Transverse colon (tissue), 4 donors: ENCODE data around the gene GTF3C5. TPM values are rescaled to one million over a fixed set of nuclear protein-coding genes. Genes with fewer than 3 reads are reported as not detected.

ENCODE experiments used
- DNase-seq: peaks from one replicate; pipeline ENCODE4 v3.0.0-alpha.2; 2019
- H3K27ac ChIP-seq, 4 donors: fragments of 200-600 bp; sonication (generic); 2 replicates each; pipeline ENCODE4 v1.5.1; 2016 to 2018; ENCODE audit warnings: inconsistent platforms in 4 of 4
- H3K27me3 ChIP-seq: fragments of 200-600 bp; sonication (generic); 2 replicates; pipeline ENCODE4 v1.5.1; 2017; ENCODE audit warnings: inconsistent platforms
- H3K36me3 ChIP-seq, 4 donors: fragments of 200-600 bp; sonication (generic); 2 replicates each; pipeline ENCODE4 v1.5.1; 2017 to 2019; ENCODE audit warnings: inconsistent platforms in 4 of 4
- H3K4me1 ChIP-seq, 4 donors: fragments of 200-600 bp; sonication (generic); 2 replicates each; pipeline ENCODE4 v1.5.1; 2017 to 2020; ENCODE audit warnings: inconsistent platforms in 4 of 4
- H3K4me3 ChIP-seq, 4 donors: fragments of 200-600 bp; sonication (generic); 1 replicate in 1 of 4; 2 replicates in 3 of 4; pipeline versions ENCODE4 v1.5.1 to v1.6.1; 2017 to 2019; ENCODE audit warnings: inconsistent platforms in 4 of 4
- H3K9me3 ChIP-seq, 2 donors: fragments of 200-600 bp; sonication (generic); 2 replicates each; pipeline ENCODE4 v1.5.1; 2017 to 2019; ENCODE audit warnings: inconsistent platforms in 2 of 2
- EP300 ChIP-seq: sonication (generic); formaldehyde crosslinking; IDR thresholded peaks from one replicate; pipeline ENCODE4 v1.6.1; 2017; ENCODE audit warnings: antibody characterized with exemption, low read depth
- POLR2A ChIP-seq: fragments of 450-650 bp; IDR thresholded peaks from one replicate; pipeline ENCODE4 v1.6.1; 2016; ENCODE audit warnings: antibody characterized with exemption, mild to moderate bottlenecking, moderate library complexity
- POLR2AphosphoS5 ChIP-seq, 3 donors: sonication (generic); formaldehyde crosslinking; IDR thresholded peaks; one replicate each; pipeline ENCODE4 v1.6.1; 2016; ENCODE audit warnings: antibody characterized with exemption in 3 of 3
- WGBS, 2 donors: methylation state at CpG; one replicate each; pipeline ENCODE4 v1.1.5; 2018; ENCODE audit warnings: low coverage in 1 of 2; 5-methylcytosine and 5-hydroxymethylcytosine counted together
- in situ Hi-C, 4 donors: fragments of 200-750 bp; cut with MboI; loops; one replicate each; pipeline versions ENCODE4 v1.15.0 to v1.15.1; 2017; ENCODE audit warnings: low sequenced_read_pairs in 3 of 4, low pct_ligation_motif_present in 1 of 4, low pct_unique_long_range_greater_than_20kb in 1 of 4
- intact Hi-C: fragments of 100-400 bp; cut with DNase I; formaldehyde crosslinking; loops from one replicate; pipeline ENCODE4 v1.15.1; 2023; ENCODE audit warnings: low total_unique reads
- total RNA-seq, 4 donors: library from RNA; depleted of rRNA; stranded (reverse); fragments of >200 nt; gene quantifications; one replicate each; pipeline ENCODE4 v1.1.0, GENCODE V29; 2016
- TF ChIP-seq, protein P1 (sequence below), 5 experiments: fragments of 200-600 bp in 3 of 5; fragments of 450-650 bp in 2 of 5; sonication (generic) in 3 of 5; IDR thresholded peaks; 1 replicate in 2 of 5; 2 replicates in 3 of 5; pipeline ENCODE4 v1.5.1; 2016 to 2017; ENCODE audit warnings: antibody characterized with exemption in 5 of 5, inconsistent platforms in 3 of 5, mild to moderate bottlenecking in 2 of 5, moderate library complexity in 1 of 5

GTF3C5 gene
- total RNA-seq, 4 donors from 2014 or later, result 44.5 to 56.9 (median 50.2) TPM

GRCh38 chr9:133098104-133098754, 67.4 kb downstream of the GTF3C5 start:
- Histone ChIP-seq H3K4me3 (no peak overlapping the region), H3K27me3 (no peaks in the 10 kb centered on the region), H3K36me3 (peaks cover 0 to 64% (median 27%) of the 10 kb centered on the region in 4 donors), H3K27ac (no peak overlapping the region), H3K9me3 (peaks cover 0 to 8% of the 10 kb centered on the region in 2 donors), H3K4me1 (peaks cover 0 to under 1% (median 0%) of the 10 kb centered on the region in 4 donors)
- no peak for DNase-seq
- intact Hi-C loops (no loop called here), in situ Hi-C loops (no loop called here)
- WGBS, 2 donors, result 91% methylated on average over 16 of the region's 16 CpGs; no CpG with 5 or more reads in 1 of the 2 donors
- TF ChIP-seq POLR2AphosphoS5 (IDR thresholded peaks at IDR 0.05) (no peak), EP300 (no peak), POLR2A (no peak)
- TF ChIP-seq, protein P1, sequence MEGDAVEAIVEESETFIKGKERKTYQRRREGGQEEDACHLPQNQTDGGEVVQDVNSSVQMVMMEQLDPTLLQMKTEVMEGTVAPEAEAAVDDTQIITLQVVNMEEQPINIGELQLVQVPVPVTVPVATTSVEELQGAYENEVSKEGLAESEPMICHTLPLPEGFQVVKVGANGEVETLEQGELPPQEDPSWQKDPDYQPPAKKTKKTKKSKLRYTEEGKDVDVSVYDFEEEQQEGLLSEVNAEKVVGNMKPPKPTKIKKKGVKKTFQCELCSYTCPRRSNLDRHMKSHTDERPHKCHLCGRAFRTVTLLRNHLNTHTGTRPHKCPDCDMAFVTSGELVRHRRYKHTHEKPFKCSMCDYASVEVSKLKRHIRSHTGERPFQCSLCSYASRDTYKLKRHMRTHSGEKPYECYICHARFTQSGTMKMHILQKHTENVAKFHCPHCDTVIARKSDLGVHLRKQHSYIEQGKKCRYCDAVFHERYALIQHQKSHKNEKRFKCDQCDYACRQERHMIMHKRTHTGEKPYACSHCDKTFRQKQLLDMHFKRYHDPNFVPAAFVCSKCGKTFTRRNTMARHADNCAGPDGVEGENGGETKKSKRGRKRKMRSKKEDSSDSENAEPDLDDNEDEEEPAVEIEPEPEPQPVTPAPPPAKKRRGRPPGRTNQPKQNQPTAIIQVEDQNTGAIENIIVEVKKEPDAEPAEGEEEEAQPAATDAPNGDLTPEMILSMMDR (IDR thresholded peaks at IDR 0.05), result no peak

DNA sequence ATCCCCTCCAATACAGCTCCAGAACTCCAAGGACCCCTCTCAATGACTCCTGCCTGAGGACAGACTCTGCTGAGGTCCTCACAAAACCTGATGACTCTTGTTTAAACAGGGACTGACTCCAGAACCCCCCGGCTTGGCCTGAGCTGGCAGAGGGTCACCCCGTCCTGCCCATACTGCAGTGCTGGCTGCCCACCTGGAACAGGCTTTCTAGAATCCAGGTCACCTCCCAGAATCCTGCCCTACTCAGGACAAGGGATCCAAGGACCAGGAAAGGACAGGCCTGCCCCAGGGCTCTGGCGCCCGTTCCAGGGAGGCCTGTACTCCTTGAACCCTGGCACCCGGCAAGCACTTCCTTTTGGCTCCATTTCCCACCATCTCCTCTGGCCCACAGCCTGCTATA, 68.1 kb downstream of the GTF3C5 start:
- H3K36me3 ChIP-seq, result peaks cover 0 to 64% (median 27%) of the 10 kb centered on the region in 4 donors
- WGBS, 2 donors, result 83% methylated on average over 4 of the region's 5 CpGs; no CpG with 5 or more reads in 1 of the 2 donors

DNA sequence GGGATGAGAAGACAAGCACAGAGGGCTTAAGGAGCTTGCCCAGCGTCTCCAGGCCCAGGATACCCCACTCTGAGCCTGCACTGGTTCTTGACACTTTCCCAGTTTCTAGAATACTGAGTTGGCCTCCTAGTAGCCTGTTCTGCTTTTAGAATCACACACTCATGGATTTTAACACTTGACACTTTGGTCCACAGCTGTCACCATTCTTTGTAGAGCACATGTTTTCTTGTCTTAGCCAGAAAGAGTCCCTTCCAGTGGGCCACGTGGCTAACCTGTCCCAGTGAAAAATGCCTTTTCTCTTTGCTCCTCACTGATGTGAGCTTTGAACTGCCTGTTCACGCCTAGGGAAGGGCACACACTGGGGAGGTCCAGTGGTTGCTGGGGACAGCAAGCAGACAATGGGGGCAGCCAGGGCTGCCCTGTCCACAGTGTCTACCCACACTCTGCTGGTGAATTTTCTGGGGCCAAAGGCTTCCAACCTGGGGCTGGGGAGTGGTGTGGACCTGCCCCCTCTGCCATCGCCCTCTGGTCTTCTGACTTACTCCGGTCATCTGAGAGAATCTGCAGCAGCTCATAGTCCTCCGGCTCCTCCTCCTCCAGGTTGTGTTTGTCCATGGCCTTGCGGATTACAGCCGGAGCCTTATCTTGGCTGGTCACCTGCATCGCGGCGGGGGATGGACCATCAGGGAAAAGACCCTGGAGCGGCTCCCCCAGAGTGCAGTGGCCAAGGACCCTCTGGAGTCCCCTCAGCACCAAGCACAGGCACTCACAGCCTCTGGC, 69.1 kb downstream of the GTF3C5 start:
- peaks cover 0 to 71% (median 27%) of the 10 kb centered on the region in 4 donors for H3K36me3 ChIP-seq
- DNase-seq, result no peak
- no peak overlapping the region for H3K4me3 ChIP-seq
- H3K27ac ChIP-seq, result no peak overlapping the region
- TF ChIP-seq POLR2A (no peak), EP300 (no peak), POLR2AphosphoS5 (IDR thresholded peaks at IDR 0.05) (no peak)
- TF ChIP-seq, protein P1 (IDR thresholded peaks at IDR 0.05), result no peak
- in situ Hi-C loops (loop anchor here in 2 of 4 donors (5.0 kb wide), 1 partner anchor 47 kb away; no protein-coding TSS in a partner anchor), intact Hi-C loops (no loop called here)
- H3K27me3 ChIP-seq, result no peaks in the 10 kb centered on the region
- 94% methylated on average over 12 of the region's 12 CpGs; no CpG with 5 or more reads in 1 of the 2 donors for WGBS, 2 donors
- H3K9me3 ChIP-seq, result peaks cover 0 to 8% of the 10 kb centered on the region in 2 donors
- peaks cover 0 to 7% (median 0%) of the 10 kb centered on the region in 4 donors for H3K4me1 ChIP-seq

More for the DNA sequence above, 68.1 kb downstream of the GTF3C5 start:
- no peak for TF ChIP-seq EP300
- TF ChIP-seq, protein P1 (IDR thresholded peaks at IDR 0.05), result no peak
- no peak for TF ChIP-seq POLR2AphosphoS5 (IDR thresholded peaks at IDR 0.05)
- no peak for TF ChIP-seq POLR2A
- H3K27me3 ChIP-seq, result no peaks in the 10 kb centered on the region
- no peak overlapping the region for H3K4me3 ChIP-seq
- peaks cover 0 to 8% of the 10 kb centered on the region in 2 donors for H3K9me3 ChIP-seq
- DNase-seq, result no peak
- in situ Hi-C loops (no loop called here), intact Hi-C loops (no loop called here)
- peaks cover 0 to 7% (median 0%) of the 10 kb centered on the region in 4 donors for H3K4me1 ChIP-seq
- H3K27ac ChIP-seq, result no peak overlapping the region
